OCI-LY3 (cell line): ENCODE measurements around the gene LRRC66.

Experiments
- EZH2phosphoT487 ChIP-seq: fragments of 200-600 bp; shearing (Covaris generic); IDR thresholded peaks from 2 replicates; pipeline ENCODE4 v1.6.1; 2018; ENCODE audit warnings: antibody characterized with exemption, mixed run types, low read depth
- TF ChIP-seq, protein P1 (sequence below): fragments of 200-600, 300-600 bp; sonication (generic); IDR thresholded peaks from 2 replicates; pipeline ENCODE4 v1.5.1; 2014; ENCODE audit warnings: antibody characterized with exemption, low read length, low read depth

DNA sequence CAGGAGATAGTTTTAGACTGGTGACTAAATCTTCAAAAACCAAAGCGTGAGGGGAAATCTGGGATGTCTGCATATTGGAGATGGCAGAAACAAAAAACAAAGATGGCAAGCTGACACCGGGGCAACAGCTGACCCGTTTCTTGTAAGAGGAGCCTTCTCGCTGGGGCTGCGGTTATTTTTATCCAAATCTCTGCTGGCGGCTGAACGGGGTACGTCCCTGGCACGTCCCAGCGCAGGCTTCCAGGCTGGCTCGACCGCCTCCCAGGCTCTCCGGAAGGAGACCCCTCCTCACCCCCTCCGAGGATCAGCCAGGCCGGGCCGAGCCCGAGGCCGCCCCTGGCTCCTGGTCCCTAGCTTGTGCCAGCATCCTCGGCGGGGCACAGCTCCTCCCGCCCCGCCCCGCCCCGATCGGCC, 17.5 kb upstream of the LRRC66 start:
- TF ChIP-seq, protein P1, sequence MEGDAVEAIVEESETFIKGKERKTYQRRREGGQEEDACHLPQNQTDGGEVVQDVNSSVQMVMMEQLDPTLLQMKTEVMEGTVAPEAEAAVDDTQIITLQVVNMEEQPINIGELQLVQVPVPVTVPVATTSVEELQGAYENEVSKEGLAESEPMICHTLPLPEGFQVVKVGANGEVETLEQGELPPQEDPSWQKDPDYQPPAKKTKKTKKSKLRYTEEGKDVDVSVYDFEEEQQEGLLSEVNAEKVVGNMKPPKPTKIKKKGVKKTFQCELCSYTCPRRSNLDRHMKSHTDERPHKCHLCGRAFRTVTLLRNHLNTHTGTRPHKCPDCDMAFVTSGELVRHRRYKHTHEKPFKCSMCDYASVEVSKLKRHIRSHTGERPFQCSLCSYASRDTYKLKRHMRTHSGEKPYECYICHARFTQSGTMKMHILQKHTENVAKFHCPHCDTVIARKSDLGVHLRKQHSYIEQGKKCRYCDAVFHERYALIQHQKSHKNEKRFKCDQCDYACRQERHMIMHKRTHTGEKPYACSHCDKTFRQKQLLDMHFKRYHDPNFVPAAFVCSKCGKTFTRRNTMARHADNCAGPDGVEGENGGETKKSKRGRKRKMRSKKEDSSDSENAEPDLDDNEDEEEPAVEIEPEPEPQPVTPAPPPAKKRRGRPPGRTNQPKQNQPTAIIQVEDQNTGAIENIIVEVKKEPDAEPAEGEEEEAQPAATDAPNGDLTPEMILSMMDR: no peak
- TF ChIP-seq EZH2phosphoT487: no peak
